ENCODE data around the gene MAN2A1.

GRCh38 chr5:109718216-109718615, 28.5 kb downstream of the MAN2A1 start:
- TF ChIP-seq CTCF (tag by site-specific recombination; IDR thresholded peaks at IDR 0.05) (no peak), ZBTB21 (tag by site-specific recombination; IDR thresholded peaks at IDR 0.05) (no peak), TCF7L2 (IDR thresholded peaks at IDR 0.05; ENCODE audit: borderline replicate concordance, low read depth, low read length) (no peak), ZNF140 (tag by site-specific recombination; IDR thresholded peaks at IDR 0.05) (no peak), ATF2 (tag by site-specific recombination; IDR thresholded peaks at IDR 0.05; ENCODE audit: low read depth) (no peak), ZNF24 (tag by site-specific recombination; IDR thresholded peaks at IDR 0.05) (no peak), ZNF133 (tag by site-specific recombination; IDR thresholded peaks at IDR 0.05) (no peak), ZBTB26 (tag by site-specific recombination; optimal IDR thresholded peaks at IDR 0.05) (no peak), KLF9 (tag by site-specific recombination; IDR thresholded peaks at IDR 0.05; ENCODE audit: low read depth) (no peak), ZNF184 (tag by site-specific recombination; IDR thresholded peaks at IDR 0.05) (no peak), ZNF274 (IDR thresholded peaks at IDR 0.05; ENCODE audit: low read length) (no peak), ZNF274 (tag by site-specific recombination; IDR thresholded peaks at IDR 0.05; ENCODE audit: borderline replicate concordance) (no peak), ZNF549 (tag by site-specific recombination; IDR thresholded peaks at IDR 0.05) (no peak), ZNF830 (tag by site-specific recombination; IDR thresholded peaks at IDR 0.05; ENCODE audit: low read depth) (no peak)
